ENCODE data around the gene SMARCC1.

Gene SMARCC1

GRCh38 chr3:47824541-47825473, 43.1 kb upstream of the SMARCC1 start:
- Histone ChIP-seq H3K79me2 (ENCODE audit: low read length) (peaks cover 38% of the 10 kb centered on the region), H4K20me1 (ENCODE audit: insufficient read depth, low read length) (no peaks in the 10 kb centered on the region; the same call in 1 of the 2 replicates), H3K9me2 (replicated peaks; ENCODE audit: insufficient read depth, low read length) (no peaks in the 10 kb centered on the region), H3K4me1 (ENCODE audit: low read length) (peaks cover 6% of the 10 kb centered on the region), H3K9me3 (replicated peaks; ENCODE audit: insufficient read depth, low read length) (no peaks in the 10 kb centered on the region), H3K27ac (ENCODE audit: low read length) (peak overlapping the region; percentile 17; the same call in 1 of the 2 replicates), H3K4me3 (ENCODE audit: low read length) (peak overlapping the region; percentile 88), H3F3A (ENCODE audit: insufficient read depth, low read length) (no peaks in the 10 kb centered on the region), H3K27me3 (replicated peaks; ENCODE audit: insufficient read depth, low read length) (no peaks in the 10 kb centered on the region), H3K36me3 (replicated peaks; ENCODE audit: insufficient read depth, low read length) (peaks cover 12% of the 10 kb centered on the region), H3K9ac (ENCODE audit: low read length) (peak overlapping the region; percentile 92), H2AFZ (ENCODE audit: low read length) (peak overlapping the region; percentile 74), H3K4me2 (ENCODE audit: low read depth, low read length) (peak overlapping the region; percentile 83)
- DNase-seq: peak; percentile 84
- no peak for TF ChIP-seq EZH2 (optimal IDR thresholded peaks at IDR 0.05; ENCODE audit: low read depth, low read length)
- TF ChIP-seq, protein P1, sequence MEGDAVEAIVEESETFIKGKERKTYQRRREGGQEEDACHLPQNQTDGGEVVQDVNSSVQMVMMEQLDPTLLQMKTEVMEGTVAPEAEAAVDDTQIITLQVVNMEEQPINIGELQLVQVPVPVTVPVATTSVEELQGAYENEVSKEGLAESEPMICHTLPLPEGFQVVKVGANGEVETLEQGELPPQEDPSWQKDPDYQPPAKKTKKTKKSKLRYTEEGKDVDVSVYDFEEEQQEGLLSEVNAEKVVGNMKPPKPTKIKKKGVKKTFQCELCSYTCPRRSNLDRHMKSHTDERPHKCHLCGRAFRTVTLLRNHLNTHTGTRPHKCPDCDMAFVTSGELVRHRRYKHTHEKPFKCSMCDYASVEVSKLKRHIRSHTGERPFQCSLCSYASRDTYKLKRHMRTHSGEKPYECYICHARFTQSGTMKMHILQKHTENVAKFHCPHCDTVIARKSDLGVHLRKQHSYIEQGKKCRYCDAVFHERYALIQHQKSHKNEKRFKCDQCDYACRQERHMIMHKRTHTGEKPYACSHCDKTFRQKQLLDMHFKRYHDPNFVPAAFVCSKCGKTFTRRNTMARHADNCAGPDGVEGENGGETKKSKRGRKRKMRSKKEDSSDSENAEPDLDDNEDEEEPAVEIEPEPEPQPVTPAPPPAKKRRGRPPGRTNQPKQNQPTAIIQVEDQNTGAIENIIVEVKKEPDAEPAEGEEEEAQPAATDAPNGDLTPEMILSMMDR (IDR thresholded peaks at IDR 0.05; ENCODE audit: low read length): peak; percentile 86

GRCh38 chr3:47817609-47818008, 35.9 kb upstream of the SMARCC1 start:
- Histone ChIP-seq H3K4me1 (ENCODE audit: low read length) (no peaks in the 10 kb centered on the region), H3K36me3 (replicated peaks; ENCODE audit: insufficient read depth, low read length) (no peaks in the 10 kb centered on the region), H3F3A (ENCODE audit: insufficient read depth, low read length) (no peaks in the 10 kb centered on the region), H3K79me2 (ENCODE audit: low read length) (no peaks in the 10 kb centered on the region), H3K27me3 (replicated peaks; ENCODE audit: insufficient read depth, low read length) (no peaks in the 10 kb centered on the region), H3K9me3 (replicated peaks; ENCODE audit: insufficient read depth, low read length) (no peaks in the 10 kb centered on the region), H2AFZ (ENCODE audit: low read length) (no peak overlapping the region), H3K9ac (ENCODE audit: low read length) (no peak overlapping the region), H3K4me2 (ENCODE audit: low read depth, low read length) (no peak overlapping the region), H3K9me2 (replicated peaks; ENCODE audit: insufficient read depth, low read length) (no peaks in the 10 kb centered on the region), H4K20me1 (ENCODE audit: insufficient read depth, low read length) (no peaks in the 10 kb centered on the region), H3K27ac (ENCODE audit: low read length) (no peak overlapping the region), H3K4me3 (ENCODE audit: low read length) (no peak overlapping the region)
- no peak for DNase-seq
- TF ChIP-seq, protein P1 (IDR thresholded peaks at IDR 0.05; ENCODE audit: low read length): no peak
- TF ChIP-seq EZH2 (optimal IDR thresholded peaks at IDR 0.05; ENCODE audit: low read depth, low read length) (no peak), EZH2phosphoT487 (IDR thresholded peaks at IDR 0.05; ENCODE audit: low read length) (no peak)

- Histone ChIP-seq H3K27me3 (replicated peaks; ENCODE audit: insufficient read depth, low read length) (no peaks in the 10 kb centered on the region), H4K20me1 (ENCODE audit: insufficient read depth, low read length) (no peaks in the 10 kb centered on the region), H3K36me3 (replicated peaks; ENCODE audit: insufficient read depth, low read length) (no peaks in the 10 kb centered on the region), H3K79me2 (ENCODE audit: low read length) (no peaks in the 10 kb centered on the region), H3K9me2 (replicated peaks; ENCODE audit: insufficient read depth, low read length) (no peaks in the 10 kb centered on the region), H3K9me3 (replicated peaks; ENCODE audit: insufficient read depth, low read length) (no peaks in the 10 kb centered on the region), H3K27ac (ENCODE audit: low read length) (no peak overlapping the region), H3F3A (ENCODE audit: insufficient read depth, low read length) (no peaks in the 10 kb centered on the region), H3K4me2 (ENCODE audit: low read depth, low read length) (no peak overlapping the region), H3K4me3 (ENCODE audit: low read length) (no peak overlapping the region), H3K9ac (ENCODE audit: low read length) (no peak overlapping the region), H2AFZ (ENCODE audit: low read length) (no peak overlapping the region), H3K4me1 (ENCODE audit: low read length) (no peaks in the 10 kb centered on the region)
- TF ChIP-seq EZH2 (optimal IDR thresholded peaks at IDR 0.05; ENCODE audit: low read depth, low read length): no peak
- TF ChIP-seq, protein P1 (IDR thresholded peaks at IDR 0.05; ENCODE audit: low read length): no peak
- TF ChIP-seq EZH2phosphoT487 (IDR thresholded peaks at IDR 0.05; ENCODE audit: low read length): no peak
- DNase-seq: no peak
Measured at GRCh38 chr3:47813551-47814177, 32.0 kb upstream of the SMARCC1 start.
